Lower lobe of right lung (tissue), 2 donors: Measurements from ENCODE around the gene IL31RA. TPM values are rescaled to one million over a fixed set of nuclear protein-coding genes. Genes with fewer than 3 reads are reported as not detected.
"Not testable (repeated sequence)": the region's sequence is repeated elsewhere in the genome, so short reads cannot be mapped to it uniquely, and the experiment has no call there.

Experiments
- ATAC-seq, 2 donors: fragments of 200-7000 bp; cut with Tn5 transposase; one replicate each; pipeline ENCODE4 v1.9.1; 2020 to 2022; ENCODE audit warnings: mild to moderate bottlenecking in 2 of 2, moderate library complexity in 2 of 2
- DNase-seq: peaks from one replicate; pipeline ENCODE4 v3.0.0-alpha.2; 2020
- H3K27ac ChIP-seq: fragments of 200-600 bp; one replicate; pipeline ENCODE4 v1.8.0; 2022
- H3K27me3 ChIP-seq: fragments of 200-600 bp; one replicate; pipeline ENCODE4 v1.8.0; 2022; ENCODE audit warnings: low read depth
- H3K36me3 ChIP-seq: fragments of 200-600 bp; one replicate; pipeline ENCODE4 v1.8.0; 2022; ENCODE audit warnings: mild to moderate bottlenecking
- H3K4me1 ChIP-seq: fragments of 200-600 bp; one replicate; pipeline ENCODE4 v1.8.0; 2022
- H3K4me3 ChIP-seq: fragments of 200-600 bp; one replicate; pipeline ENCODE4 v1.8.0; 2022; ENCODE audit warnings: mild to moderate bottlenecking
- H3K9me3 ChIP-seq: fragments of 200-600 bp; one replicate; pipeline ENCODE4 v1.8.0; 2022
- intact Hi-C: fragments of 100-400 bp; cut with DNase I; formaldehyde crosslinking; loops from one replicate; pipeline ENCODE4 v1.11.0; 2022
- total RNA-seq: library from RNA; stranded (reverse); fragmentation: NEBNext Ultra II Directional; extraction: Animal tissue kit (Norgen Biotek cat#: 25700); gene quantifications from one replicate; pipeline ENCODE4 v1.2.1, GENCODE V29; 2021
- TF ChIP-seq, protein P1 (sequence below): fragments of 200-600 bp; IDR thresholded peaks from one replicate; pipeline ENCODE4 v1.8.0; 2022; ENCODE audit warnings: antibody characterized with exemption, mild to moderate bottlenecking
- donor health status: DM: no; HTN: yes; CAD: no; lungs with severe emphysema.

Gene IL31RA
- total RNA-seq, 1 donor from 2014 or later, result not detected

DNA sequence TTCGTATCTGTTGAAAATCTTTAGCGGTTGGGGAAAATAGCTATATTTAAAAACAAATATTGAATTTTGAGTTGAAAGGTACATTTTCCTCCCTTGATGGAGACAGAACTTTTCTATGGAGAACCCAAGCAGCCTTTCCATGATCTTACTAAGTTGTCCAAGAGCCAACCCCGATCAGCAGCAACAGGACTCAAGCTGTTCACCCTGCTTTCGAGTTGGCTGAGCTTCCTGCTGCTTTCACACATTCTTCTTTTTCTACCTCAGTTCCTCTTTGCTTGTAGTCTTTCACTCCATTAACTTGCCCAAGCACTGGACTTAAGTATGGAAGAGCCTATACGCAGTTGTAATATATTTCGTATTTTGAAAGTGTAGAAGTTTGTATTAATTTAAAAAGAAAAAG, 84.2 kb downstream of the IL31RA start:
- peaks cover 40% of the 10 kb centered on the region for H3K36me3 ChIP-seq
- ATAC-seq (no peak), DNase-seq (no peak)
- TF ChIP-seq, protein P1, sequence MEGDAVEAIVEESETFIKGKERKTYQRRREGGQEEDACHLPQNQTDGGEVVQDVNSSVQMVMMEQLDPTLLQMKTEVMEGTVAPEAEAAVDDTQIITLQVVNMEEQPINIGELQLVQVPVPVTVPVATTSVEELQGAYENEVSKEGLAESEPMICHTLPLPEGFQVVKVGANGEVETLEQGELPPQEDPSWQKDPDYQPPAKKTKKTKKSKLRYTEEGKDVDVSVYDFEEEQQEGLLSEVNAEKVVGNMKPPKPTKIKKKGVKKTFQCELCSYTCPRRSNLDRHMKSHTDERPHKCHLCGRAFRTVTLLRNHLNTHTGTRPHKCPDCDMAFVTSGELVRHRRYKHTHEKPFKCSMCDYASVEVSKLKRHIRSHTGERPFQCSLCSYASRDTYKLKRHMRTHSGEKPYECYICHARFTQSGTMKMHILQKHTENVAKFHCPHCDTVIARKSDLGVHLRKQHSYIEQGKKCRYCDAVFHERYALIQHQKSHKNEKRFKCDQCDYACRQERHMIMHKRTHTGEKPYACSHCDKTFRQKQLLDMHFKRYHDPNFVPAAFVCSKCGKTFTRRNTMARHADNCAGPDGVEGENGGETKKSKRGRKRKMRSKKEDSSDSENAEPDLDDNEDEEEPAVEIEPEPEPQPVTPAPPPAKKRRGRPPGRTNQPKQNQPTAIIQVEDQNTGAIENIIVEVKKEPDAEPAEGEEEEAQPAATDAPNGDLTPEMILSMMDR, result no peak
- no peak overlapping the region for H3K4me3 ChIP-seq
- H3K4me1 ChIP-seq, result peaks cover 25% of the 10 kb centered on the region
- no peaks in the 10 kb centered on the region for H3K27me3 ChIP-seq
- intact Hi-C loops, result loop anchor here (10.0 kb wide), 1 partner anchor 269 kb away; no protein-coding TSS in a partner anchor
- no peak overlapping the region for H3K27ac ChIP-seq
- no peaks in the 10 kb centered on the region for H3K9me3 ChIP-seq

DNA sequence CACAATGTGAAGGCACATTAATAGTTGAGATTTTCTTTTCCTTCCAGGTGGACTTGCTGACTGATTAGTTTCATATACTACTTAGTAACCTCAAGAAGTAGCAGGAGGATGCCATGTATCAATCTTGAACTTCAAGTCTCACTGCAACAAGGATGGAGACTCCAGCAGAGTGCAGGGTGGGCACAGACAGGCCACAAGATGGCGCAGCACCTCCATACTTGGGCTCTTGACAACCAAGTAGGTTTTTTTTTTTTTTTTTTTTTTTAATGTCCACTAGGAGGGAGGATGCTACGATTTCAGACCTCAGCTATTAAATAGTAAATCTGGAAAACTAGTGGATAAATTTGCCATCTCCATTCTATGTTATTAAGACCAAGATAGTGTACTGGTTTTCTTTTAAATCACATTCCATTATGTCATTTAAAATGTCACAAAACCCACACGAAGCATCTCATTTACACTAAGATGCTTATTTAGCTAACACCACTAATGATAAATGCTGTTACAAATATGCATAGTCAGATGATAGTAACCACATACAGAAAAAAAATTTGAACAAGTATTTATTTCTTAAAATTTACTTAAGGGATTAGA, 85.0 kb downstream of the IL31RA start:
- H3K4me1 ChIP-seq, result peaks cover 25% of the 10 kb centered on the region
- intact Hi-C loops, result loop anchor here (10.0 kb wide), 1 partner anchor 269 kb away; no protein-coding TSS in a partner anchor
- H3K27ac ChIP-seq, result no peak overlapping the region
- TF ChIP-seq, protein P1, result peak; percentile 88
- DNase-seq (peak; percentile 83), ATAC-seq (peak; percentile 41 to 71)
- no peak overlapping the region for H3K4me3 ChIP-seq
- H3K9me3 ChIP-seq, result no peaks in the 10 kb centered on the region
- no peaks in the 10 kb centered on the region for H3K27me3 ChIP-seq
- peaks cover 48% of the 10 kb centered on the region for H3K36me3 ChIP-seq

DNA sequence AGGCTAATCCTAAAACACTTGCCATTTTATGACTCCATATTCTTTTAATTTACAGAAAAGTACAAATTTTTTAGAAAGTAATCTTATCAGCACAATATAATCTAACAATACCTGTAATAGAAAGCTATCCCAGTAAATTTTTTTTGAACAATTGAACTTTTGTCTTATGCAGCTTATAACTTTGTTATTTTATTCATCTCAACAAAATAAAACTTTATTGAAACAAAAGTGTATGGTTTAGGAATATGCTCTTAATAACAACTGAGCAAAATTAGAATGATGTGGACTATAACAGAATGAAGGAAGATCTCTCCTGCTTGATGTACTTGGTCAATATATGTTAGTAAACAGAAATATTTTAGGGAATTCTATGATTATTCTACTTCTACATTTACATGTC, 86.4 kb downstream of the IL31RA start:
- peaks cover 62% of the 10 kb centered on the region for H3K36me3 ChIP-seq
- H3K27ac ChIP-seq, DNase-seq, H3K4me3 ChIP-seq, ATAC-seq, H3K9me3 ChIP-seq, H3K27me3 ChIP-seq: not testable (repeated sequence)
- intact Hi-C loops, result loop anchor here (10.0 kb wide), 1 partner anchor 267 kb away; no protein-coding TSS in a partner anchor
- peaks cover 25% of the 10 kb centered on the region for H3K4me1 ChIP-seq

GRCh38 chr5:55941154-55941553, 90.0 kb downstream of the IL31RA start:
- ATAC-seq, result not testable (repeated sequence)

DNA sequence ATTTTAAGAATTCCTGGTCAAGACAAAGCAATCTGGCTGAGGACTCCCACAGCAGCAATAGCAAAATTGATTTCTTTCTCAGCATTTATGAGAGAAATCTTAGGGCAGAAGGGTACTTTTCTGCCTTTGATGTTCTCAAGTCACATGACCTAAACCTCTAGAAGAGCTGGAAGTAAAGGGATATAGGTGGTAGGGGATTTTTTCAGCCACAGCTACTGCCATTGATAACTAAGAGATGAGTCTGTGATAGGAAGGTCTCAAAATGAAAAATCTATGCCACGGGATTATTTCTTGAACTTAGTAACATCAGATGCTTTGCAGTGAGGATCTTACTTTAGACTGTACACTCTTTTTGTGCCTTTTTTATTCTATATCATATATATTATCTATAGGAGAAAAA, 108.1 kb downstream of the IL31RA start:
- TF ChIP-seq, protein P1, result no peak
- ATAC-seq (no peak), DNase-seq (no peak)
- no peaks in the 10 kb centered on the region for H3K4me1 ChIP-seq
- no peak overlapping the region for H3K27ac ChIP-seq
- no peak overlapping the region for H3K4me3 ChIP-seq
- no peaks in the 10 kb centered on the region for H3K27me3 ChIP-seq
- intact Hi-C loops, result no loop called here
- peaks cover 97% of the 10 kb centered on the region for H3K36me3 ChIP-seq
- H3K9me3 ChIP-seq, result no peaks in the 10 kb centered on the region

More at GRCh38 chr5:55941154-55941553, 90.0 kb downstream of the IL31RA start:
- H3K27me3 ChIP-seq, intact Hi-C loops, H3K9me3 ChIP-seq, DNase-seq, H3K4me3 ChIP-seq, H3K27ac ChIP-seq: not testable (repeated sequence)
- peaks cover 91% of the 10 kb centered on the region for H3K36me3 ChIP-seq
- peaks cover 13% of the 10 kb centered on the region for H3K4me1 ChIP-seq

GRCh38 chr5:55960779-55961178, 109.6 kb downstream of the IL31RA start:
- peaks cover 95% of the 10 kb centered on the region for H3K36me3 ChIP-seq
- DNase-seq, result peak; percentile 52
- TF ChIP-seq, protein P1, result no peak
- no peaks in the 10 kb centered on the region for H3K9me3 ChIP-seq
- intact Hi-C loops, result no loop called here
- no peak overlapping the region for H3K4me3 ChIP-seq
- H3K4me1 ChIP-seq, result peaks cover 7% of the 10 kb centered on the region
- no peak overlapping the region for H3K27ac ChIP-seq
- ATAC-seq, result peak; percentile 67 to 85
- no peaks in the 10 kb centered on the region for H3K27me3 ChIP-seq
